CD4-positive, alpha-beta T cell treated with Interleukin-10 for 1 hour (primary cell): ENCODE measurements around the gene SSBP2.

ENCODE experiments used
- DNase-seq: peaks from one replicate; pipeline ENCODE4 v3.0.0-alpha.2; 2020

Gene SSBP2

DNA sequence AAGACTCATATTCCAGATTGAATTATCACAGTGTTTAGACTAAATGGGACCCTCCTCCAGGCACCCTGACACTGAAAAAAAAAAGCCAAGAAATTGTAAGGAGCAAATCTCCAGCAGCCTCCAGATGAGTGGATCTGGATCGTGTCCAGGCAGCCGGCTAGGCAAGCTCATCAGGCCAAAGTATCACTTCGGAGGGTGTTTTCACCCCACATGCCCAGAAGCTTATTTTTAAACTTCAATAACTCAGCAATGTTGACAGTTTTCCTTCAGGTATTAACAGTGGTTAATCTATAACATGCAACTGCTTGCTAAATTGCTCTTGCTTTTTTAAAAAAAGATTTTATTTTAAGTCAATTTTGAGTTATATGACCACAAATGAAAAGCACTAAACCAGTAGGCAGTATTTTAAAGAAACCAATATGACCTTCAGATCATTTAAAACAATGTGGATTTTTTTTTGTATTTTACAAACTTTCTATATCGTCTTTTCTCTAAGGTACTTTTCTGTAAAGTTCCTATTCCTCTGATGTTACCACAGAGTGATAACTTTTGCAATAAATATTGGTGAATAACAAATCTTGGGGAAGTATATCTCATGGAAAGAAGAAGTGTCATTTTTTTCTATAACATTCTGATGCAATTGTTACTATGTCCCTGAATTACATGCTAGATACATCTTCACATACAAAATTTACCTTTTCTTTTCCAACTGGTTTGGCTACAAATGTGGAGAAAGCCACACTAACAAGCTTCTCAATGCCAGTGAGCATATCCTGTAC is 387.6 kb downstream of the SSBP2 start:
- no peak for DNase-seq
